Ishikawa (cell line): ENCODE data around the gene COPS9.

ENCODE experiments used
- CEBPB ChIP-seq: IDR thresholded peaks from 2 replicates; pipeline ENCODE4 v1.6.1; 2012
- CREB1 ChIP-seq: IDR thresholded peaks from 2 replicates; pipeline ENCODE4 v1.6.1; 2012; ENCODE audit warnings: low read depth
- EGR1 ChIP-seq: IDR thresholded peaks from 2 replicates; pipeline ENCODE4 v1.6.1; 2012
- EP300 ChIP-seq: IDR thresholded peaks from 2 replicates; pipeline ENCODE4 v1.6.1; 2012; ENCODE audit warnings: borderline replicate concordance
- FOXM1 ChIP-seq: IDR thresholded peaks from 2 replicates; pipeline ENCODE4 v1.6.1; 2012; ENCODE audit warnings: low read depth, borderline replicate concordance
- MAX ChIP-seq: IDR thresholded peaks from 2 replicates; pipeline ENCODE4 v1.6.1; 2012
- NFIC ChIP-seq: IDR thresholded peaks from 2 replicates; pipeline ENCODE4 v1.6.1; 2012
- RAD21 ChIP-seq: IDR thresholded peaks from 2 replicates; pipeline ENCODE4 v1.6.1; 2012; ENCODE audit warnings: low read depth
- REST ChIP-seq: IDR thresholded peaks from 2 replicates; pipeline ENCODE4 v1.6.1; 2012; ENCODE audit warnings: low read depth, mild to moderate bottlenecking
- TAF1 ChIP-seq: IDR thresholded peaks from 2 replicates; pipeline ENCODE4 v1.6.1; 2012; ENCODE audit warnings: low read depth, mild to moderate bottlenecking
- TCF12 ChIP-seq: IDR thresholded peaks from 2 replicates; pipeline ENCODE4 v1.6.1; 2012; ENCODE audit warnings: low read depth
- TEAD4 ChIP-seq: IDR thresholded peaks from 2 replicates; pipeline ENCODE4 v1.6.1; 2012
- YY1 ChIP-seq: IDR thresholded peaks from 2 replicates; pipeline ENCODE4 v1.6.1; 2012; ENCODE audit warnings: low read depth
- ZBTB7A ChIP-seq: IDR thresholded peaks from 2 replicates; pipeline ENCODE4 v1.6.1; 2012; ENCODE audit warnings: low read depth
- TF ChIP-seq, protein P1 (sequence below): IDR thresholded peaks from 2 replicates; pipeline ENCODE4 v1.6.1; 2012

The COPS9 gene

GRCh38 chr2:240157147-240157470 lies 21.0 kb upstream of the COPS9 start:
- TF ChIP-seq TCF12 (no peak), REST (0 out of 2 replicates have a peak, but pooled peaks have one; percentile 12), YY1 (no peak)

GRCh38 chr2:240156435-240157146 lies 20.5 kb upstream of the COPS9 start:
- no peak for TF ChIP-seq TEAD4
- TF ChIP-seq NFIC, result no peak
- TF ChIP-seq REST, result no peak
- TF ChIP-seq CREB1, result no peak
- TF ChIP-seq, protein P1, sequence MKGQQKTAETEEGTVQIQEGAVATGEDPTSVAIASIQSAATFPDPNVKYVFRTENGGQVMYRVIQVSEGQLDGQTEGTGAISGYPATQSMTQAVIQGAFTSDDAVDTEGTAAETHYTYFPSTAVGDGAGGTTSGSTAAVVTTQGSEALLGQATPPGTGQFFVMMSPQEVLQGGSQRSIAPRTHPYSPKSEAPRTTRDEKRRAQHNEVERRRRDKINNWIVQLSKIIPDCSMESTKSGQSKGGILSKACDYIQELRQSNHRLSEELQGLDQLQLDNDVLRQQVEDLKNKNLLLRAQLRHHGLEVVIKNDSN, result no peak
- TF ChIP-seq CEBPB, result no peak
- no peak for TF ChIP-seq MAX
- TF ChIP-seq TAF1, result no peak
- TF ChIP-seq EGR1, result no peak
- TF ChIP-seq YY1, result no peak

DNA sequence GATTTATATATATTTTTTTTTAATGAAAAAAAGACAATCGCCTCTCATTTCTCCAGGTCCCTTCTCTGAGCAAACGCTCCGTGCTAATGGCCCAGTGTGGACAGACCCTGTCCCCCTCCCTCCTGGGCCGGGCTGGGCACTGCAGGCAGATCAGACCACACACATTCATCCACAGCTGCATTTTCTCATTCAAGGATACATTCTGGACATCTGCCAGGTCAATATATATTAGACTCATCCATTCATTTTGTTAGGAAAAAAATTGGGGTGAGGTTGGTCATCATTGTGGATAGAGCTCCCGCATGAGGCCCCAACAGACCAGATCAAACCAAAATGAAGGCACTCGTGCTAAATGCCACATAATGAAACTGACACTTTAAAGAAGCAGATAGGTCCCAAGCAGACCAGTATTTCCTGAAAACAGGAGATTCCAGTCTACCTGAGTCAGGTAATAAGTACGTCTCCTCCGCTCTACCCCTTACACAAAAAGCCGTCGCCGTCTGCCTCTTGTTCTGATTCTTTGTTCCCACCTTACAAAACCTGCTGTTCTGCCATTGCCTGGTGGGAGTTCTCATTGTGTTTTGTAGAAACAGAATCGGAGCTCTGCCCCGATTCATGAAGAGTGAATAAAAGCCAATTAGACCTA lies 19.8 kb upstream of the COPS9 start:
- TF ChIP-seq CEBPB (no peak), NFIC (no peak), MAX (no peak), FOXM1 (no peak), ZBTB7A (no peak)

- TF ChIP-seq TEAD4 (no peak), ZBTB7A (no peak), FOXM1 (no peak), CEBPB (no peak), EP300 (no peak)
Measured at GRCh38 chr2:240155048-240155744, 19.1 kb upstream of the COPS9 start.

- TF ChIP-seq EGR1 (no peak), YY1 (no peak), TAF1 (no peak), TCF12 (no peak), RAD21 (no peak), FOXM1 (no peak), CEBPB (no peak), ZBTB7A (no peak), CREB1 (no peak), MAX (no peak), EP300 (no peak), TEAD4 (no peak), REST (no peak)
- TF ChIP-seq, protein P1, result no peak
Measured at GRCh38 chr2:240154606-240155005, 18.5 kb upstream of the COPS9 start.
